Measurements from ENCODE around the gene POLL.

POLL gene

DNA sequence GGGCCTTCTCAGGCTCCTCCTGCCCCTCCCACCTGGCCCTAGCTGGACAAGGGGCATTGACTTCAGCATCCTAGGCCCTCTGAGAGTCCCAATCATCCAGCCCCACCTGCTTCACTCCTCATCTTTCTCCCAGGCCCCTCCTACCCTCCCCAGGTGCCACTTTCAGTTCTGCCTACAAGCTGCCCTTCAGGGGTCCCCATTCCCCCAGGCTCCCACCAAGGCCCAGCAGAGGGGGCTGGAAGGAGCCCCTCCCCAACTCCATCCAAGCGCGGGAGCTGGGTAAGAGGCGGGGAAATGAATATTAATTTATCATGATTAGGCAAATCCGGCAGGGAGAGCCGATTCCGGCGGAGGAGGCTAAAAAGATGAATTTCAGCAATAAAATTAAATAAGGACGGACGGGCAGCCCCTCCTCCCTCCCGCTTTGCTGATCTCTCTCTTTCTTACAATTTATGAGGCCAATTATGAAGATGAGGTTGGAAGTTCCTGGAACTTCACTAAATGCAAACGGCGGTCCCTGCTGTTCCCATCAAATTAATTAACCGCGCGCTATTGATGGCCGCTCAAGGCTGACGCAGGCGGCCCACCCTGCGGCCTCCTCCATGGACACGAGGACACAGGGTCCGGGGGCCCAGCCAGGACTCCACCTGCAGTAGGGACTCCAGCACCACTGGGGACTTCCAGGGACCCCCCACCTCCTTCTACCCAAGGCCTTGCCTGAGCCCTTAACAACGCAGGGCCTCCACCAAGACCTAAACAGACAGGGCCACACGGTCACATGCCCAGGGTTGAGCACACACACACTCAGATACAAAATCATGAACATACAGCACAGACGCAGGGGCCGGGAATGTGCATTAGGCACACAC, 13.9 kb downstream of the POLL start:
- no peak for DNase-seq

DNA sequence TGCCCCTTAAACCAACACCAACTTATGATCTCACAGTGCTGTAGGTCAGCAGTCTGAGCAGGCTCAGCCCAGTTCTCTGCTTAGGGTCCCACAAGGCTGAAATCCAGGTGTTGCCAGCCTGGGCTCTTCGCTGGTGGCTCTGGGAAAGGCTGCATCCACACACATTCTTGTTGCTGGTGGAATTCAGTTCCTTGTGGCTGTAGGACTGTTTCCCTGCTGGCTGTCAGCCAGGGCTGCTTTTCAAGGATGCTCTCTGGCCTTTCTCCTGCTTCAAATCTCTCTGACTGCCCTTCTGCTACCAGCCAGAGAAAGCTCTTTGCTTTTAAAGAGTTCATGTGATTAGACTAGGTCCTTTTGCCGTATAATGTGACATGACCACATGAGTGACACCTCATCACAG, 15.3 kb downstream of the POLL start:
- no peak for DNase-seq

DNA sequence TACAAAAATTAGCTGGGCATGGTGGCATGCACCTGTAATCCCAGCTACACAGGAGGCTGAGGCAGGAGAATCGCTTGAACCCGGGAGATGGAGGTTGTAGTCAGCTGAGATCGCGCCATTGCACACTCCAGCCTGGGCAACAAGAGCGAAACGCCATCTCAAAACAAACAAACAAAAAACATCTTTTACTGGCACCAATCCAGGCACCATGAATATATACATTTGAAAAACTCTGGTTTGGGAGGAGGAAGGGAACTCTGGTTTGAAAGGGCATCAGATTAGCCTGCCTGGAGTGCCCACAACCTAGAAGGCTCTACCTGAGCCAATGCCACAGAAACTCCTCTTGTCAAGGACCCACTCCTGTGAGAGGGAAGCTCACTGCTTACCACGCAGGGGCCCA, 15.9 kb downstream of the POLL start:
- DNase-seq = no peak

DNA sequence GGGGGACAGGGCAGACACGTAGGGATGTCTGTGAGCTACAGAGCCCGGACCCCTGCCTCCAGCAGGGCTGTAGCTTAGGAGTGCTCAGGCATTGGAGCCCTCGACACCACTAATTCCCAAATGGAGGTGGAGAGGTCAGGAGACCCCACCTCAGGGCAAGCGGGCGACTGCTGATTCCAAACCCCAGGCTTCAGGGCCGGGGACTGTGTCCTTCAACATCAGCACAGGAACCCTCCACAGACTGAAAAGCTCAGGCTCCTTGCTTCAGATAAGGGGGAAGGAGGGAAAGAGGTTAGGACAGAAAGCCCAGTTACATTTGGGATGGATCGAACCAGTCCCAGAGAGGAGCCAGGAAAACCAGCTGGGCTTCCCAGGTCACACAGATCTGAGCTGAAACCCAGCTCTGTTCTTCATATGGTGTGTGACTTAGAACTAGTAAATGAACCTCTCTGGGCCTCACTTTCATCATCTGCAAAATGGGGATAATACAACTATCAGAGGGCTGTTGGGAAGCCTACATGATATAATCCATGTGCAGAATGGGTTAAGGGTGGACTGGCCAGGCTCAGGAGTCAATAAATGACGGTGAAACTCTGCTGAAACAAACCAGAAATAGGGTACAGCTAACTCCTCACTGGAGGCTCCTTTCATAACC, 16.7 kb downstream of the POLL start:
- DNase-seq = no peak

DNA sequence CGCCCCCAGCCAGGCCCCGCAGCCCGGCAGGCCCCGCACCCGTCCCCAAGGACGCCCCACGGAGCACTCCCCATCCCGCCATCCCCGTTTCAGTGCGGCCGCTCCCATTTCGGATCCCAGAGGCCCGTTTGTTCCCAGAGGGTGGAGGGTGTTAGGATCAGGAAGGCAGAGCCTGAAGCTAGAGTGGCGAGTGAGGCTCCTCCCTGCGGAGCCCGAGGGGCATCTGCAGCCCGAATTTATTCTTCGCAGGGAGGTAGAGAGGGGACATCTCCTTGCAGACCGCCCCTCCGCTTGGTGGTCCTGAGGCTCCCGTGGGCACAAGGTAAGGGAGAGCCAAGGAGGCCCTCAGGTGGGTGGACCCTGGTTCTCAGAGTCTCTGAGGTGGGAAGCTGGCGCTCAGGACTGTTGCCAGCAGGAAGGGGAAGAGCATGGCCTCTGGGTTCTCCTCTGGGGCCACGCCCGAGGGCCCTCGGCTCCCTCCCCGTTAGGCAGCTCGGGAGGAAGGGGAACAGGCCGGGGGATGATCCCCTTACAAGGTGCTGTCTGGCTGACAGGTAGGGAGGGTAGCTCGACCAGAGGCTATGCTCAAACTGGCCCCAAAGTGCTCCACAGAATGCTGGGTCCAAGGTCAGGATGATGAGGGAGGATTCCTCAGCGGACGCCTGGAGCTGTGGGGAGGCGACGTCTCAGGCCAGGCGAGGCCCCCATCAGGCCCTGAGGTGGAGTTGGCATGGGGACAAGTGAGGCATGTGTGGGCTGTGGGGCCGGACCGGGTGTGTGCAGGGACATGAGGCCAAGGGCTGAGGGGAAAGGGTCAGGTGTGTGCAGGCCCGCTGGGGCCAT, 17.4 kb downstream of the POLL start:
- DNase-seq = no peak

DNA sequence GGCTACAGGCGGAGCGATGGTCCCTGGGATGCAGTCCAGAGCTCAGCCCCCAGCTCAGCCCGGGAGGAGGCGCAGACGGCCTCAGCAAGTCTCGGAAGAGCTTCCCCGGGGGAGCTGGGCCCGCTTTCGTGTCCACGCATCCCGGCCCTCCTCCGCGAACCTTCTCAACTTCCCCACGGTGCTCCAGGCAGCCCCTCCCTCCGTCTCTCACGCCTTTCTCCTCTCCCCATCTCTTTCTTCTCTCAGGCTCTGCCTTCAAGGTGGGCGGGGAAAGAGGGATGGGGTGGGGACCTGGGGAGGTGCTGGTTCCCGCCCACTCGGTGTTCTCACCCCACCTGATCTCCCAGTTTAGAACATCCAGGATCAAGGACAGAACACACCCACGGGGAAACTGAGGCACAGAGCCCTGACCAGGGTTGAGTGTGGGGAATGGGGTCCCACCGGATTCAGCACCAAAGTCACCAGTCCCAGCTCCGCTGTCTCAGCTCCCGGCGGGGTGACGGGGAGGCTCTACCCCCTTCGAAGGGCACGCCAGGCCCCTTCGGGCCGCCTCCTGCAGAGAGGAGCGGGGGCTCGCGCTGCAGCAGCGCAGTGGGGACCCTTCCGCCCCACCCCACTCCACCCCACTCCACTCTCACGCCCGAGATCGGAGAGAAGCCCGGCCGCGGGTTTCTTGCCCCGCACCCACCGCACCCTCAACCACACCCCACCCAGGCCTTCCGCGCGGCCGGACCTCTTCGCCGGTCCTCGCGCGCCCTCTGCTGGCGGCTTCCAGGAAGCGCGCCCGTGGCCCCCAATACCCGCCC, 18.2 kb downstream of the POLL start:
- DNase-seq = peak; percentile 68

DNA sequence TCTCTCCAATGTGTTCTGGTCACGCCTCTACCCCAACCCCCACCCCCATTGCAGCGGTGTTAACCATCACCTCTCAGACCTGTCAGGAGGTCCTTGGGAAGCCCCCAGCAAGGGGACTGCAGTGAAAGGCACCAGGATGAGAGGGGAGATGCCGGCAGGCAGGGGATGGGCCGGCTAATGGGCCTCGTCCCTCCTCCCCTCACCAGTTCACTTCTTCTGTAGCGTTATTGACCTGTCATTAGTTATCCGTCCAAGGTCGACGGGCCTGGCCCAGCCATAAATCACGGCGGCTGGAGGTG, 18.8 kb downstream of the POLL start:
- DNase-seq = no peak

DNA sequence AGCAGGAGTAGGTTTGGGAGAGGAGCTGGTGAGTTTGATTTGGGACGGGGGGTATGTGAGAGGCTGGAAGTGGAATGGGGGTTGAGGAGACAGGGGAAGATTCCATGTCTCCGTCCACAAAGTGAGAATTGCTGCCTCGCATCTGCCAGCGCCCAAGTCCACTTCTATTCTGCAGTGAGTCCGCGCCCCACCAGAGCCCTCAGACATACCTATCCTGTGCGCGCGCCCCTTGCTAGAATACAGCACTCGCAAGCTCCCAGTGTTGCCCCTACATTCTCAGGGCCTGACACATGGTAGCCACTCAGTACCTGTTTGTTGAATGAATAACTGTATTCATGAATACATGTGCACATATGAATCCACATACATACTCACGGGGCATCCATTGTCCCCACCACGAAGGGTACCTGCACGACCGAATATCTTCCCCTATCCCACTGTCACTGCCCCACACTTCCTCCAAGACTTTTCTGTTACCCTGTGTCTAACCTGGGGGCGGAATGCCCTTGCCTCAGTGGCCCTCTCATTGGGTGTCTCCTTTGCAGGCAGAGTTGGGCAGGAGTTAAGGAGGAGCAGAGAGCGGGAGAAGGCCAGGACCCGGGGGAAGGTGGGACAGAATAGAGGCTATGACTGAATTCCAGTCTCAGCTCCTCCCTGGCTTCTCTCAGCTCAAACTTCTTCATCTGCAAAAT, 19.9 kb downstream of the POLL start:
- no peak for DNase-seq

DNA sequence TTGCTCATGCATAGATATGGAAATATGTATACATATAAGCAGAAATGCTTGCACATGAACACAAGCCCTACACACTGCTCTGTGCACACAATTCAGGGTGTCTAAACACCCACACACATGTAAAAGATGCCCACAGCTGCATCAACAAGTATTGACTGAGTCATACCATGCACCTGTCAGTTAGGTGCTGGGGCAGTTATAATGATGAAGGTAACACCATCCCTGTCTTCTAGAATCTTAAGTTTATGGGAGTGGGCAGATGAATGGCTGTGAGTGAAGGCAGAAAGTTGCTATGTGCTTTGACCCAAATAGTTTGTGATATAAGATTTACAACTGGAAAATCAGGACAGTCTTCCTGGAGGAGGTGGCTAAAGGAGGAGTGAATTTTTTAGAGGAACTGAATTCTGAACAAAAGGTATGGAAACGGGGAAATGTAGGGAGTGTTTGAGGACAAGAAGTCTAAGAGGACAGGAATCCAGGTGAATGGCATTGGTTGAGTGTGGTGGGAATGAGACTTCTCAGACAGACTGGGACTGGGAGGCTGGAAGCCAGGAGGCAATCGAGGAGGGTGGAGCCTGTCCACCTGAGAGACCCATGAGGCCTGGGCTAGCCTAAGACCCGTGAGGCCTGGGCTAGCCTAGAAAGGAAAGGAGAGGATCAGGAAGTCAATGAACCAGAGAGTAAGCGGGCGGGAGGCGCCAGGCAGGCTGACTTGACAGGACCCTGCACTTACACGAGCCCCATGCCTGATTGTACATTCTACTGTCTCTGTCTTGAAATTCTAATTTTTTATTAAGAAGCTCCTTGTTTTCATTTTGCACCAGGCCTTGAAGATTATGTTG, 20.7 kb downstream of the POLL start:
- no peak for DNase-seq

DNA sequence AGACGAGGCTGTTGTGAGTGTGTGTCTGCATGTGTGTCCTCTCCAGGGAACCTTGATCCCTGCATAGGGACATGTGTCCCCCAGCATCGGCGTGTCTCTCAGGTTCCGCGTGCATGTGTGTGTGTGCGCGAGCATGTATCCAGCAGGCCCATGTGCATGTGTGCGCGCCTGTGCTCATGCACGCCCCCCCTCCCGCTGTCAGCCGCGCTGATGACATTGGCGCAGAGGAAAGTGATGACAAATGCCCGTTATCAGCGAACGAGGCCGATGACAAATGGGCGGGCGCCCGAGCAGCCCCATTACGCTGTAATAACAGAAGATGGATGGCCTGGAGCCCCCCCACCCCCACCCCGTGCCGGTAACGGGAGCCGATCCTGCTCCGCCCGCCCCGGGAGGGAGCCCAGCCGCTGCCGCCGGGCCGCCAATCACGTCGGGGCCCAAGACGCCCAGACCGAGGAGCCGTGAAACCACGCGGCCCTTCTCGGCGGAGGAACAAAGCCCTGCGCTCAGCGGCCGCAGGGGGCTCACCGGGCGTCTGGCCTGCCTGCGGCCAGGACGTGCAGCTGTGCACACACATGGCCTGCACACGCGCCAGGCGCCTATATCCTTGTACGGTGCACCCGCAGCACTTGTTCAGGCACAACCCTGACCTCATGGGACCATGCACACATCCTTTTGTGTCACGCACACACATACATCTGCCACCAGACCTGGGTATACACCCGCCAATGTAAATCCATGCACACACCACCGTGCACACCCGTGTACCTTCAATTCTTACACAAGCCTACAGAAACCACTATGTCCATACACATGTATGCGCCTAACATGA, 21.5 kb downstream of the POLL start:
- no peak for DNase-seq

DNA sequence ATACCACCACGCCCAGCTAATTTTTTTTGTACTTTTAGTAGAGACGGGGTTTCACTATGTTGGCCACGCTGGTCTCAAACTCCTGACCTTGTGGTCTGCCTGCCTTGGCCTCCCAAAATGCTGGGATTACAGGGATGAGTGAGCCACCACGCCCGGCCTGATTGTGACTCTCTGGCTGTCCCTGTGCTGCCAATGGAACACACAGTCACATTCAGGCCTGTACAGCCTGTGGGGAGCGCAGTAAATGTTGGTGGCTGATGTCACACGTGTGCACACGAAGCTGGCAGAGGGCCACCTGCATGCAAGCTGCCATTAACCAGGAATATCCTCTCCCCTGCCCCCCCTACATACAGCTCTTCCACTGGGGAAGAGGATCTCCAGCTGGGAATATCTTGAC, 22.1 kb downstream of the POLL start:
- no peak for DNase-seq

DNA sequence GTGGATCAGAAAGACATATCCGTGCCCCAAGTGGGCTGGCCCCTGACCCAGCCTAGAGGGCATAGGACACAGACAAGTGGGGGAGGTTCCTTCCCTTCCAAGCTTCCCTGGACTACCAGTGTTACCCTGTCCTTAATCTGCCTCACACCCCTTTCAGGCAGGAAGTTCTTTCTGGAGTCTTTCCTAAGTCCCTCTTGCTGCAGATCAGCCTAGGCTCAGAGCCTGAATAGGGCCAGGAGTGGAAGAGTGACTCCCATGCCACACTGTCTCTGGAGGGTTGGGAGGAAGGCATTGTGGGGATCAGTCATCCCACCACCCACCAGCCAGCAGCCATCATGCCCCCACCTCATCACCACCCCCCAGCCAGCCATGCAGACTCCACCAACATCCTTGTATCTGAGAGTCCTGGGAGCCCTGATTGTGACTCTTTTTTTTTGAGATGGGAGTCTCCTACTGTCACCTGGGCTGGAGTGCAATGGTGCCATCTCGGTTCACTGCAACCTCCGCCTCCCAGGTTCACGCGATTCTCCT, 22.6 kb downstream of the POLL start:
- DNase-seq = no peak

DNA sequence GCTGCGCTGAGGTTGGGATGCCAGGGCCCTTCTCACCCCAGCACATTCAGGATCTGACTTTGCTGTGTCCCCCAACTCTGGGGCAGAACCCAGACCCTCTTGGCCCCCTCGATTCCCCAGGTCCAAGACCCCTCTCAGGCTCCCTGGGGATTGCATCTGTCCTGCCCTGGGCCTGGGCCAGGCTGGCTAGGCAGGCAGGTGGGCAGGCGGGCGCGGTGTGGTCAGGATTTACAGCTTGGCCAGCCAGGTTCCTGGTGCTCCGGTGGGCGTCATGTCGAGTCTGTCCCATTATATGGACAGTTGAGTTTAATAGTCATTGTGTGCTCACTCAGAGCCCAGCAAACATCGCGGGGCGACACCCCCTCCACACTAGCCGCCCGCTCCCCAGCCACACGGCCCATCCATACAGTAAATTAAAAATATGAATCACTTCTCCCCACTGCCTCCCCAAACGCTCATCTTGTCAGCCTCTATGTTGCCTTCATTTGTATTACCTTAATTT, 23.5 kb downstream of the POLL start:
- DNase-seq = no peak

DNA sequence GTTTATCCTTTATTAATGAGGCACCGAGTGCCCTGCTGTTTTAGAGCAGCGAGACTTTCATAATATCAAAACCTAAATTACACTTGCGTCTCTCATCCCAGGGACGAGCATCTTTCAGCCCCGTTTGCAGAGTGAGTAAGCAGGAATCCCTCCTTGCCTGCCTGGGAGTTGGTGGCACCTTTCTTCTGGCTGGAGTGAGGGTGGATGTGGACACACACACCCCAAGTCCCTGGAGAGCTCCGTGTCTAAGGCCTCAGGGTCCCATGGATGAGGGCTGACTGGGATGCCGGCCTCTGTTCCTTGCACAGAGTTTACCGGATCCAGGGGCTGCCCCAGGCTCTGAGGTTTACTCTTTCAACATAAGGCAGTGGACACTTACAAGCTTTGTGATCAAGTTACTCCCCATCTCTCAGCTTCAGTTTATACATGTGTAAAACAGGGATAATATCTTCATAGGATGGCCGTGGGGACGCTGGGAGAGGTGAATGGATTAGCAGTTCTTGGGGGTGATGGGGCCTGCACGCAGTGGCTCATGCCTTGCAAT, 24.5 kb downstream of the POLL start:
- DNase-seq = no peak

DNA sequence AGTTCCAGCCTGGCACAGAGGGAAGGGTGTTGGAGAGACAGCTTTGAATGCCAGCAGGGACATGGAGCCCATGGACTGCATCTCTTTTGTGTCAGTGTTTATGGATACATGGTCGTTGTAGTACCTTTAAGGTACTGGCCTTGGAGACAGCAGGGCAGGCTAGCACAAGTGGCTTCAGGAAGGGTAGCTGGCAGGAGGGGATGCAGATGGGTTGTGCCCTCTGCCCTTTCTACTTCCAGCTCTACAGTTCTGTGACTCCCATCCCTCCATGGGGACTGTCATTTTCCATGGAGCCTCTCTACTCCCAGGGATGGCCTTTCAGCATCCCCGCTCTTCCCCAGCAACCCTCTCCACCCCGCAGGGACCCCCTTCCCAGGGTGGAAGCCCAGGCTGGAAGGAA, 25.1 kb downstream of the POLL start:
- no peak for DNase-seq

DNA sequence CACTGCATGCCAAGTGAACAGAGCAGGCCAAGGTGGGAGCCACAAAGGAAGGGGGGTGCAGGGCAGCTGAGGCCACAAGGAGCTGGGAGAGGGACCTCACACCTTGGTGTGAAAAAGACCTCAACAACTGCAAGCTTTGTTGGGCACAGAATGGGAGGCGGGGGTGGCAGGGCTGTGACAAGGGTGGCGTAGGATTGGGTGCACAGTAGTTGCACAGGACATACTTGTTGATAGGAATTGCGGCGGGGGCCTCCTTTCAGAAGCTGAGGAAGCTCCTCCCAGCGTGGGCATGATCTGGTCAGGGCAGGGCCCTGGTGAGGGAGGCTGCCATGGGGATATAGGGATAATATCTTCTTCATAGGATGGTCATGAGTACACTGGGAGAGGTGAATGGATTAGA, 25.8 kb downstream of the POLL start:
- DNase-seq = no peak

DNA sequence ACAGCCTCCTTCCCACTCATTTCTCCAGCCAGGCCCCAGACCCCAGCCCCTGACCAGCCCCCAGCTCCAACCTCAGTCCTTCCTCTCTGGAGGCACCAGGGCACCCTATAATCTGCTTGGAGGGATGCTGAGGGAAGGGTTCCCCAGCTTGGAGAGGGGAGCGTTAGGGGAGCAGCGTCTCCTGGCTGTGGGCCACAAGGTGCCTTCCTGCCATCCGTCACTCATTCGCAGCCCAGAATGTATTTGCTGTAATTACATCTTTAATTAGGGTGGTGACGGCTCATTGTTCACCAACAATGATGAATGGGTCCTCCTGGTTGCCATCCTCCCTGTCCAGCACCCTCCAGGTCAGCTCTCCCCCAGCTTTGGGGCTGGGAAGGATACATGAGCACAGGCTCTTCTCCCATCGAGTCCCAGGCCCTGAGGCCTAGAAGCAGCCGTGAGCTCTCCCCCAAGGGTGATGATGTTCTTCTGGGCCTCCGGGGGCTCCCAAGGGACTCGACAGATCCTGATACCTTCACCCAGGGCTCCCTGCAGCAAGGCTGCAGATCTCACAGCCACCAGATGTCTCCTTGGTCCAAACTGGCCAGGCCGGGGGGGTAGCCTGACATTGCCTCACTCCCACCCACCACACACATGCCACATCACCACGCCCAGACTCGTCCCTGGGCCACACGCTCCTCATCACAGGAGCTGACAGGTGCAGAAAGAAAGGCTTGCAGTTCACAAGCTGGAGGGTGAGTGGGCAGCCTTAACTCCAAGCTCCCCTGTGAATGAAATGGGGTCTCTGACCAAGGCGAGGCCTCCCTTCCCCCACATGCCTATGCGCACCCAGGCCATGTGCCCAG, 26.8 kb downstream of the POLL start:
- DNase-seq = no peak

DNA sequence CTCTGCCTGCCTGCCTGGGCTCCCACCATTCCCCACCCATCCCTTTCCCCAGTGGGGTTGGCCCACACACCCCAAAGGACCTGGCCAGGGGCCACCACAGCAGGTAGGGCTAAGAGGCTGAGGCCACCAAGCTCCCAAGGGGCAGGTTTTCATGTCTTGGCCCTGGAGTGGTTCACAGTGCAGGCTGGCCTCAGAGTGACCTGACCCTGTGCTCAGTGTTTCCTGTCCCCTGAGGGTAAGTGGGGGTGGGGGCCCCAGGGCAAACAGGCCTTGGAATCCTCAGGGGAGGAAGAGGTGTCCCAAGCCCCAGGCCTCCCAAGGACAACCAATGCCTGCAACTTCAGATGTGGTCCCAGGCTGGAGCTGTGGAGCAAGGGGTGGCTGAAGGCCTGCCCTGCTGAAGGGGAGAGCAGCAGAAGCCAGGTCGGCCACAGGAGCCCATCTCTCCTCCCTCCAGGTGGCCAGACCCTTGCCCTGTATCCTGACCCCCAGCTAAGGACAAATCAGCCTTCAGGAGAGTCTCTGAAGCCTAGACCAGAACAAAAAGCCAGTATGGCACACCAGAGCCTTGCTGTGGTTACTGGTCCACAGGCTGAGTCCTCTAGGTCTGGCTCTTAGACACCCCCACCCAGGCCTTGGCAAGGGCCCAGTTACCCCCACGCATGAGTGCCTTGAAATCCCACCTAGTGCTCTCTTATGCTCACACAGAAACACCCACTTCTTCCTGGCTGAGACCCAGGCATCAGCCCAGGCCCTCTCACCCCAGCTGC, 27.6 kb downstream of the POLL start:
- no peak for DNase-seq

Measured in effector CD8-positive, alpha-beta T cell (primary cell).